NB4 (cell line): ENCODE results near the gene UVRAG.

Experiments used
- DNase-seq: peaks from one replicate; pipeline ENCODE4 v3.0.0; 2010; ENCODE audit warnings: low read depth
- H3K4me3 ChIP-seq: one replicate; pipeline ENCODE4 v1.5.1; 2011; ENCODE audit warnings: mild to moderate bottlenecking, low read depth, low read length, moderate library complexity
- CTCF ChIP-seq: IDR thresholded peaks from one replicate; pipeline ENCODE4 v1.5.1; 2012; ENCODE audit warnings: low read depth, low read length
- MAX ChIP-seq: IDR thresholded peaks from 2 replicates; pipeline ENCODE4 v1.6.1; 2011; ENCODE audit warnings: low read depth, low read length
- MYC ChIP-seq: IDR thresholded peaks from 2 replicates; pipeline ENCODE4 v1.6.1; 2011; ENCODE audit warnings: low read depth, low read length
- POLR2A ChIP-seq: IDR thresholded peaks from 2 replicates; pipeline ENCODE4 v1.6.1; 2011; ENCODE audit warnings: mild to moderate bottlenecking; ENCODE audit not compliant: insufficient read length; ENCODE audit errors: extremely low read depth

The UVRAG gene

GRCh38 chr11:76062733-76063132, 247.7 kb downstream of the UVRAG start:
- H3K4me3 ChIP-seq = no peak overlapping the region
- TF ChIP-seq CTCF (no peak), MAX (no peak), POLR2A (no peak), MYC (no peak)
- no peak for DNase-seq

- DNase-seq = no peak
- TF ChIP-seq POLR2A = no peak
- TF ChIP-seq MAX = no peak
- H3K4me3 ChIP-seq = no peak overlapping the region
Observed at GRCh38 chr11:76064192-76064591, 249.2 kb downstream of the UVRAG start.

- TF ChIP-seq POLR2A (no peak), CTCF (no peak)
- no peak for DNase-seq
- no peak overlapping the region for H3K4me3 ChIP-seq
Observed at GRCh38 chr11:76067099-76067498, 252.1 kb downstream of the UVRAG start.

GRCh38 chr11:76069001-76069400, 254.0 kb downstream of the UVRAG start:
- no peak overlapping the region for H3K4me3 ChIP-seq
- no peak for DNase-seq
- TF ChIP-seq CTCF = no peak
- no peak for TF ChIP-seq POLR2A
- TF ChIP-seq MAX = no peak
- no peak for TF ChIP-seq MYC

GRCh38 chr11:76071090-76071489, 256.1 kb downstream of the UVRAG start:
- H3K4me3 ChIP-seq = no peak overlapping the region
- TF ChIP-seq MYC (no peak), POLR2A (no peak), MAX (no peak), CTCF (no peak)
- no peak for DNase-seq

GRCh38 chr11:76073724-76074123, 258.7 kb downstream of the UVRAG start:
- no peak overlapping the region for H3K4me3 ChIP-seq
- TF ChIP-seq MYC = no peak
- no peak for TF ChIP-seq CTCF
- no peak for TF ChIP-seq POLR2A
- no peak for TF ChIP-seq MAX

More at GRCh38 chr11:76073724-76074123, 258.7 kb downstream of the UVRAG start:
- DNase-seq = no peak
